Measurements from ENCODE around the gene TPRA1. TPM values are rescaled to one million over a fixed set of nuclear protein-coding genes. Genes with fewer than 3 reads are reported as not detected.

Gene TPRA1
- total and polyA plus RNA-seq, 9 of the 15 experiments (the other 6 are each of a cell fraction or from before 2014, with no cell fraction given) = 0.66 to 21.5 (median 11.1) TPM

DNA sequence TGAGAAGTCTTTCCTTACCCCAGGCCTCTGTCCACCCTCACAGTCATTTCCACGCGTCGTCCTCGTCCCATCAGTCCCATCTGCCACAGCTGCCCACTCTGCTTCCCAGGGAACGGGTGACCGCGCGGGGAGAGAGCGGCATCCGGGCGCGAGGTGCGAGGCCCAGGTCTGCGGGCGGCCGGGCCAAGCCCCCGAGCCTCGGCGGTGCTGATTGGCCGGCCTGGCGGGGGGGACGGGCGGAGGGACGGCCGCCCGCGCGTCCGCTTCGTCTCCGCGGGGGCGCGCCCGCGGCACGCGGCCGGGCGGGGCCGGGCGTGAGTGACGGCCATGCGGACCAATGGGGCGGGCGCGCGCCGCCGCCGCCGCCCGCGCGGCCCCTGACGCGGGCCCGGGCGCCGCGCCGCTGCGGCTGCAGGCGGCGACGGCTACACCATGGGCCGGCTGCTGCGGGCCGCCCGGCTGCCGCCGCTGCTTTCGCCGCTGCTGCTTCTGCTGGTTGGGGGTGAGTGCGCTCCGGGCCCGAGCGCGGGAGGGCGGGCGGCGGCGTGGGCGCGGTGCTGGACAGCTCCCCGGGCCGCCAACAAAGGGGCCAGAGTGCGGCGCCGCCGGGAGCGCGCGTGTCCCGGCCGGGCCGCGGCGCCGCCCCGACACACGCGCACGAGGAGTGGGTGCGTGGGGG is 38.4 kb upstream of the TPRA1 start, which contains the start of gene PODXL2 (continued):
- TF ChIP-seq ZFPM2 (CRISPR knock-in tag; IDR thresholded peaks at IDR 0.05) (no peak), DDX20 (tag; IDR thresholded peaks at IDR 0.05; ENCODE audit: low read depth) (no peak), CBX3 (IDR thresholded peaks at IDR 0.05; ENCODE audit: borderline replicate concordance in 1 of 2, low read length in 2 of 2) (peak in 1 of 2 experiments; percentile 90; a peak in 2 of 3 replicates), PHF8 (IDR thresholded peaks at IDR 0.05; ENCODE audit: borderline replicate concordance, low read length) (peak; percentile 51; the same call in 1 of the 2 replicates), MED1 (CRISPR knock-in tag; IDR thresholded peaks at IDR 0.05; ENCODE audit: borderline replicate concordance) (no peak), NFE2 (IDR thresholded peaks at IDR 0.05; ENCODE audit: low read depth) (no peak), SMARCB1 (IDR thresholded peaks at IDR 0.05; ENCODE audit: insufficient read length, low read depth) (no peak), NUFIP1 (IDR thresholded peaks at IDR 0.05; ENCODE audit: partially characterized antibody) (no peak), HDAC2 (IDR thresholded peaks at IDR 0.05) (peak; percentile 28; the same call in 1 of the 2 replicates)
- TF ChIP-seq, protein P1, sequence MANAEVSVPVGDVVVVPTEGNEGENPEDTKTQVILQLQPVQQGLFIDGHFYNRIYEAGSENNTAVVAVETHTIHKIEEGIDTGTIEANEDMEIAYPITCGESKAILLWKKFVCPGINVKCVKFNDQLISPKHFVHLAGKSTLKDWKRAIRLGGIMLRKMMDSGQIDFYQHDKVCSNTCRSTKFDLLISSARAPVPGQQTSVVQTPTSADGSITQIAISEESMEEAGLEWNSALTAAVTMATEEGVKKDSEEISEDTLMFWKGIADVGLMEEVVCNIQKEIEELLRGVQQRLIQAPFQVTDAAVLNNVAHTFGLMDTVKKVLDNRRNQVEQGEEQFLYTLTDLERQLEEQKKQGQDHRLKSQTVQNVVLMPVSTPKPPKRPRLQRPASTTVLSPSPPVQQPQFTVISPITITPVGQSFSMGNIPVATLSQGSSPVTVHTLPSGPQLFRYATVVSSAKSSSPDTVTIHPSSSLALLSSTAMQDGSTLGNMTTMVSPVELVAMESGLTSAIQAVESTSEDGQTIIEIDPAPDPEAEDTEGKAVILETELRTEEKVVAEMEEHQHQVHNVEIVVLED (CRISPR knock-in tag; IDR thresholded peaks at IDR 0.05) = peak; percentile 23; the same call in 1 of the 2 replicates
- TF ChIP-seq, protein P2, sequence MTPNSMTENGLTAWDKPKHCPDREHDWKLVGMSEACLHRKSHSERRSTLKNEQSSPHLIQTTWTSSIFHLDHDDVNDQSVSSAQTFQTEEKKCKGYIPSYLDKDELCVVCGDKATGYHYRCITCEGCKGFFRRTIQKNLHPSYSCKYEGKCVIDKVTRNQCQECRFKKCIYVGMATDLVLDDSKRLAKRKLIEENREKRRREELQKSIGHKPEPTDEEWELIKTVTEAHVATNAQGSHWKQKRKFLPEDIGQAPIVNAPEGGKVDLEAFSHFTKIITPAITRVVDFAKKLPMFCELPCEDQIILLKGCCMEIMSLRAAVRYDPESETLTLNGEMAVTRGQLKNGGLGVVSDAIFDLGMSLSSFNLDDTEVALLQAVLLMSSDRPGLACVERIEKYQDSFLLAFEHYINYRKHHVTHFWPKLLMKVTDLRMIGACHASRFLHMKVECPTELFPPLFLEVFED (CRISPR knock-in tag; conservative IDR thresholded peaks at IDR 0.05) = no peak
- TF ChIP-seq, protein P3, sequence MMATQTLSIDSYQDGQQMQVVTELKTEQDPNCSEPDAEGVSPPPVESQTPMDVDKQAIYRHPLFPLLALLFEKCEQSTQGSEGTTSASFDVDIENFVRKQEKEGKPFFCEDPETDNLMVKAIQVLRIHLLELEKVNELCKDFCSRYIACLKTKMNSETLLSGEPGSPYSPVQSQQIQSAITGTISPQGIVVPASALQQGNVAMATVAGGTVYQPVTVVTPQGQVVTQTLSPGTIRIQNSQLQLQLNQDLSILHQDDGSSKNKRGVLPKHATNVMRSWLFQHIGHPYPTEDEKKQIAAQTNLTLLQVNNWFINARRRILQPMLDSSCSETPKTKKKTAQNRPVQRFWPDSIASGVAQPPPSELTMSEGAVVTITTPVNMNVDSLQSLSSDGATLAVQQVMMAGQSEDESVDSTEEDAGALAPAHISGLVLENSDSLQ (IDR thresholded peaks at IDR 0.05) = no peak
- TF ChIP-seq, protein P4, sequence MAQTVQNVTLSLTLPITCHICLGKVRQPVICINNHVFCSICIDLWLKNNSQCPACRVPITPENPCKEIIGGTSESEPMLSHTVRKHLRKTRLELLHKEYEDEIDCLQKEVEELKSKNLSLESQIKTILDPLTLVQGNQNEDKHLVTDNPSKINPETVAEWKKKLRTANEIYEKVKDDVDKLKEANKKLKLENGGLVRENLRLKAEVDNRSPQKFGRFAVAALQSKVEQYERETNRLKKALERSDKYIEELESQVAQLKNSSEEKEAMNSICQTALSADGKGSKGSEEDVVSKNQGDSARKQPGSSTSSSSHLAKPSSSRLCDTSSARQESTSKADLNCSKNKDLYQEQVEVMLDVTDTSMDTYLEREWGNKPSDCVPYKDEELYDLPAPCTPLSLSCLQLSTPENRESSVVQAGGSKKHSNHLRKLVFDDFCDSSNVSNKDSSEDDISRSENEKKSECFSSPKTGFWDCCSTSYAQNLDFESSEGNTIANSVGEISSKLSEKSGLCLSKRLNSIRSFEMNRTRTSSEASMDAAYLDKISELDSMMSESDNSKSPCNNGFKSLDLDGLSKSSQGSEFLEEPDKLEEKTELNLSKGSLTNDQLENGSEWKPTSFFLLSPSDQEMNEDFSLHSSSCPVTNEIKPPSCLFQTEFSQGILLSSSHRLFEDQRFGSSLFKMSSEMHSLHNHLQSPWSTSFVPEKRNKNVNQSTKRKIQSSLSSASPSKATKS (CRISPR knock-in tag; IDR thresholded peaks at IDR 0.05) = no peak
